Measurements from ENCODE around the gene SHB. TPM values are rescaled to one million over a fixed set of nuclear protein-coding genes. Genes with fewer than 3 reads are reported as not detected.

Gene SHB
- total RNA-seq, 2 experiments from 2014 or later: 1.2 to 1.3 TPM

DNA sequence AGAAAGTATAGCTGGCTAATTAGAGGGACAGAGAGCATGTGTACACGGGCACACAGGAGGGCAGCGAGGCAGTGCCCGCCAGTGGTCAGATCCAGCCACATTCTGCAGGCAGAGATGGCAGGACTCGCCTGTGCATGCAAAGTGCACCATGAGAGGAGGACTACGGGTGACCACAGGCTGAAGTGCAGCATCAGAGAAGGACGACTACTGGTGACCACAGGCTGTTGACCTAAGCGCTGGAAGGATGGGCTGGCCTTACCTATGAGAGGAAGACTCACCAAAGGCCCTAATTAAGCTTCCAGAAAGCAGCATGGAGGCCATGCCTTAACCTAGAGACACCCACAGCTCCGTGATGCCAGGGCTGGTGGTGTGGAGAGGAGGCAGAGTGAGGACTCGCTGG lies 110.9 kb downstream of the SHB start:
- Mint-ChIP-seq H3K4me1 (peaks cover 20% of the 10 kb centered on the region), H3K27ac (no peak overlapping the region), H3K36me3 (ENCODE audit: low read depth) (peaks cover 2% of the 10 kb centered on the region), H3K9me3 (ENCODE audit: low read depth) (no peaks in the 10 kb centered on the region), H3K4me3 (no peak overlapping the region), H3K27me3 (no peaks in the 10 kb centered on the region)
- DNase-seq (no peak), ATAC-seq (no peak)
- ChIA-PET POLR2A (no interaction called here), CTCF (no interaction called here)
- intact Hi-C loops (cut with DNase I, micrococcal nuclease): no loop called here

DNA sequence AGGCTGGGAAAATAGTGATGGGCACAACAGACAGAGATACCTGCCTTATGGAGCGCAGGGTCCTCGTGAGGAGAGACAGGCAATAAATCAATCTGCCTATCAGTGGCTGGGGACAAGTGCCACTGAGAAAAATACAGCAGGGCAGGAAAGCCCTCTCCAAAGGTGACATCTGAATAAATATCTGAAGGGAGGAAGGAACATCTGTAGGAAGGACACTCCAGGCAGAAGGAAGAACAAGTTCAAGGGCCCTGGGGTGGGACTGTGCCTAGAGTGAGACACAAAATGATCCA lies 111.4 kb downstream of the SHB start:
- no peak for DNase-seq
- Mint-ChIP-seq H3K27me3 (no peaks in the 10 kb centered on the region), H3K4me1 (peaks cover 25% of the 10 kb centered on the region), H3K4me3 (no peak overlapping the region), H3K27ac (no peak overlapping the region), H3K9me3 (ENCODE audit: low read depth) (no peaks in the 10 kb centered on the region), H3K36me3 (ENCODE audit: low read depth) (peaks cover 2% of the 10 kb centered on the region)
- ATAC-seq: no peak
- intact Hi-C loops (cut with DNase I, micrococcal nuclease): no loop called here
- ChIA-PET POLR2A (no interaction called here), CTCF (no interaction called here)

DNA sequence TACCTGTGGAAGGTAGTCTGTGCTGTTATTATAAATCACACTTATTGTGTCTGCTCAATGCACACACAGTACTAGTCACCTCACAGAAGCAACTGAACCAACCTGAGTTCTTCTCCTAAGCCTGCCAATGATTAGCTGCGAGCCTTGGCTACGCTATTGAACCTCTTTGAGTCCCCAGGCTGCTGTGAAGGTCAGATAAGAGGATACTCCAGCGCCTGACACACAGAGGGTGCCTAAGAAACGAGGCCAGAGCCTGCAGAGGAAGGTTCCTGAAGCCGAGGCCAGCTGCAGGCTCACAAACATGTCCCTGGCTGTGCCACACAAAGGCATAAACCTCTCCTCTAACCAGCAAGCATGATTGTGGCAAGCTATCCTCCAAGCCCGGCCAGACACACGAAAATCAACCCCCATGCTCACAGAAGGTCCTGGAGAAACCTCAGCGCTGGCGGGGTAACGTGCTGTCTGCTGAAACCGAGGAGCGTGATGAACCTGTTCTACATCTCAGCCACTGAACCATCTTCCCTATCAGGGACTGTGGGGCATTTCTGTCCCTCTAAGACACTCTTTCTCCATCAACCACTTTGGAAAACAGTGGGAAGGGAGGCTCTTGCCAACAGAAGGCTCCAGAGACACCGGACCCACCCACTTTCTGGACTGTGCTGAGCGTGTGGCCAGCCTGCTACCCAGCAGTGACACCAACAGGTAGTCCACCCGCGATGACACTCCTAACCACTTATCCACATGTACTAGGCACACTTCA lies 111.9 kb downstream of the SHB start:
- ATAC-seq (no peak), DNase-seq (no peak)
- POLR2A ChIA-PET: no interaction called here
- intact Hi-C loops (cut with DNase I, micrococcal nuclease): no loop called here
- Mint-ChIP-seq H3K27ac (no peak overlapping the region), H3K36me3 (ENCODE audit: low read depth) (peaks cover 2% of the 10 kb centered on the region), H3K4me3 (no peak overlapping the region), H3K9me3 (ENCODE audit: low read depth) (no peaks in the 10 kb centered on the region), H3K4me1 (peaks cover 31% of the 10 kb centered on the region), H3K27me3 (no peaks in the 10 kb centered on the region)
- CTCF ChIA-PET: no interaction called here

DNA sequence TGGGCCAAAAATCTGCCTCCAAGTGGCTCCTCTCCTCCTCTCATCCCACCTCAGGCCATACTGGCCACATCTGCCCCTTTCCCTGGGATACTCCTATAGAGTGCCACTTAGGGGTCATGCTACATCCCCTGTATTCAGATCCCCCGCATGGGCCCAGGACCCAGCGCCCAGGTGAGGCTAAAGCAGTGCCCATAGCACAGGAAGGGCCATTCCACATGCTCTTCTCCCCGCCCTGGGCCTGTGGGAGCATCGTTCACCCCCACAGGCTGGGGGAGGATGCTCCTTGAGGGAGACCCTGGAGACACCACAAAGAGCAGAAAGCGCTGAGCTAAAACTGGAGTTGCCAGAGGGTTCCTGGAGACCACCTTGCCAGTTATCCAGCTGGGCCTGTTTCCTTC lies 112.6 kb downstream of the SHB start:
- intact Hi-C loops (cut with DNase I, micrococcal nuclease): no loop called here
- no peak for DNase-seq
- peaks cover 2% of the 10 kb centered on the region for H3K36me3 Mint-ChIP-seq (ENCODE audit: low read depth)
- ChIA-PET POLR2A (no interaction called here), CTCF (interaction anchor here (1.0 kb wide), 1 partner anchor 43 kb away, joined by 3 read pairs; no protein-coding TSS in a partner anchor)
- ATAC-seq: no peak
- H3K27me3 Mint-ChIP-seq: no peaks in the 10 kb centered on the region
- H3K9me3 Mint-ChIP-seq (ENCODE audit: low read depth): no peaks in the 10 kb centered on the region
- no peak overlapping the region for H3K4me3 Mint-ChIP-seq
- no peak overlapping the region for H3K27ac Mint-ChIP-seq
- H3K4me1 Mint-ChIP-seq: peaks cover 31% of the 10 kb centered on the region

DNA sequence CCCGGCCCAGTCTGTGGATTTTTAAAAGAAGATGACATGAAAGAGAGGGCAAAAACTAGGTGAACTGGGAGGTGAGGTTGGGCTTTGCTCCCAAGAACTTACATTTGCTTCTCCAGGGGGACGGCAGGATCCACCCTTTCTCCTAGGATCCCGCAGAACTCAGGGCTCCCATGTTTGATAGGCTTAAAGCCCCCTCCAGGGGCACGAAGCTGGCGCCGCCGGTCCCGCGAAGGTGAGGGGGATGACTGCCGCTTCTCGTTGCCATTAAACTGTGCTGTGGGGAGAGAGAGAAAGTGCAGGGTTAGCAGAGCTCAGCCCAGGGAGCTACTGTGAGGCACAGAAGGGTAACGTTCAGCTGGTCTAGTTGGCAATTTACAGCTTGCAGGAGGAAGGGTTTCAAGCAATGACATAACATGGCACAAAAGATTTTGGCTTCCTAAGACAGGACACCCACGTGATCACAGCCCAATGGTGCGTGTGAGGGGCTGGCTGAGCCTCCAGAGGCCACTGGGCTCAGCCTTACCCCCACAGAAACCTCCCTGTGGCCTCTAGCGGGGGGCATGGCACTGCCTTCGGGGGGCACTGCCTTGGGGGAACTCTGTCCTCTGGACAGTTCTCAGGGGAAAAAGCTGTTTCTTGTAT lies 113.1 kb downstream of the SHB start:
- no peak overlapping the region for H3K4me3 Mint-ChIP-seq
- ChIA-PET POLR2A (no interaction called here), CTCF (interaction anchor here (1.0 kb wide), 1 partner anchor 42 kb away, joined by 3 read pairs; no protein-coding TSS in a partner anchor)
- ATAC-seq (no peak), DNase-seq (no peak)
- intact Hi-C loops (cut with DNase I, micrococcal nuclease): loop anchor here in 1 of 2 experiments (2.0 kb wide), 1 partner anchor 53 kb away; no protein-coding TSS in a partner anchor
- peaks cover 2% of the 10 kb centered on the region for H3K36me3 Mint-ChIP-seq (ENCODE audit: low read depth)
- no peaks in the 10 kb centered on the region for H3K9me3 Mint-ChIP-seq (ENCODE audit: low read depth)
- no peak overlapping the region for H3K27ac Mint-ChIP-seq
- H3K27me3 Mint-ChIP-seq: no peaks in the 10 kb centered on the region
- H3K4me1 Mint-ChIP-seq: peaks cover 31% of the 10 kb centered on the region

DNA sequence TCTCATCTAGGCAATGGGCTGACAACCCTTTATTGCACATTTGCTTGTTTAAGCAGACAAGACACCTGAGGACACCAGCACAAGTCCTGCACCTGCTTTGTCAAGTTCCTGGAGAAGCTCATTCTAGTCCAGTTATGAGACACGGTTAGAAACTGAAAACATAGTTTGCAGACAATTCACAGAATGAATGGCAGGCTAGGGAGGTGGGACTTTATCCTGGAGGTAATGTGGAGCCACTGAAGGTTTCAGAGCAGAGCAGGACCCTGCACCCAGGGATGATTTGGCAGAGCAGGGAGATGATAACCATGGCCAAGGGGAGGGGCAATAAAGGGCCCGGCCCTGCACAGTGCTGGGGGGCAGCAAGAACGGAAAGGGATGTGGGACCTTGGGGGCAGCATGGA lies 114.4 kb downstream of the SHB start:
- ChIA-PET CTCF (interaction anchor here (0.6 kb wide), 1 partner anchor 422 kb away, joined by 3 read pairs; no protein-coding TSS in a partner anchor), POLR2A (no interaction called here)
- DNase-seq (peak; percentile 29), ATAC-seq (peak; percentile 57)
- peak overlapping the region; percentile 73 for H3K27ac Mint-ChIP-seq
- peaks cover 31% of the 10 kb centered on the region for H3K4me1 Mint-ChIP-seq
- H3K4me3 Mint-ChIP-seq: no peak overlapping the region
- H3K9me3 Mint-ChIP-seq (ENCODE audit: low read depth): no peaks in the 10 kb centered on the region
- intact Hi-C loops (cut with DNase I, micrococcal nuclease): loop anchor here in 1 of 2 experiments (1.0 to 5.0 kb wide), 3 partner anchors 38 to 115 kb away; partner anchors contain the start of gene SHB
- H3K36me3 Mint-ChIP-seq (ENCODE audit: low read depth): peaks cover 2% of the 10 kb centered on the region
- no peaks in the 10 kb centered on the region for H3K27me3 Mint-ChIP-seq

DNA sequence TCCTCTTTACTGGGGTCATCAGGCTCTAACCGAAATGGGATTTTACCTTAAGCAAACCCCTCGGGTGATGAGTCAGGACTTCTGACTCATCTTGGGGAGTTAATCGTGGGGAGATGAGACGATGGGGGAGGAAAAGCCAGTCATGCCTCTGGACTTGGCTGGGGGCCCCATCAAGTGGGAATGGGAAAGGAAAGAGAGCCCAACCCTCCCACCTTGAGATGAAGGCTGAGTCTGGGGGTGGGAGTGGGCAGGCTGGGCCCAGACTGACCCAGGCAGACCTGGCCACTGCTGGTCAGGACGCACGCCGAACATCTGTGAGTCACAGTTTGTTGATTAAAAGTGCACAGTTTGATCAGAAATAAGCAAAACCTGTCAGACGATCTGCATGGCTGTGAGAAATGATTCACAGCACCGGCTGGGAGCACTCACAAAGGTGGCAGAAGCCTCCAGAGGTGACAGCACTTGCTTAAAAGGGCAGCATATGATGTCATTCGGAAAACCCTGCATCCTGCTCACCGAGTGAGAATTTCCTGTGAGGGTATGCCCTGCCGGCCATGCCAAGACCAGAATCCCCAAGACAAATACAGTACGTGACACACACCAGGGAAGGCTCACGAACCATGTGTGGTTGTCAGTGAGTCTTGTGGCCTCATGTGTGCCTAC lies 115.1 kb downstream of the SHB start:
- POLR2A ChIA-PET: no interaction called here
- intact Hi-C loops (cut with DNase I, micrococcal nuclease): loop anchor here in 1 of 2 experiments (1.0 to 5.0 kb wide), 4 partner anchors 21 to 115 kb away; partner anchors contain the start of gene SHB
- H3K27ac Mint-ChIP-seq: peak overlapping the region; percentile 70
- no peaks in the 10 kb centered on the region for H3K27me3 Mint-ChIP-seq
- peaks cover 31% of the 10 kb centered on the region for H3K4me1 Mint-ChIP-seq
- H3K4me3 Mint-ChIP-seq: peak overlapping the region; percentile 1
- H3K9me3 Mint-ChIP-seq (ENCODE audit: low read depth): no peaks in the 10 kb centered on the region
- CTCF ChIA-PET: no interaction called here
- peak; percentile 84 for ATAC-seq
- peak; percentile 76 for DNase-seq
- H3K36me3 Mint-ChIP-seq (ENCODE audit: low read depth): peaks cover 2% of the 10 kb centered on the region

DNA sequence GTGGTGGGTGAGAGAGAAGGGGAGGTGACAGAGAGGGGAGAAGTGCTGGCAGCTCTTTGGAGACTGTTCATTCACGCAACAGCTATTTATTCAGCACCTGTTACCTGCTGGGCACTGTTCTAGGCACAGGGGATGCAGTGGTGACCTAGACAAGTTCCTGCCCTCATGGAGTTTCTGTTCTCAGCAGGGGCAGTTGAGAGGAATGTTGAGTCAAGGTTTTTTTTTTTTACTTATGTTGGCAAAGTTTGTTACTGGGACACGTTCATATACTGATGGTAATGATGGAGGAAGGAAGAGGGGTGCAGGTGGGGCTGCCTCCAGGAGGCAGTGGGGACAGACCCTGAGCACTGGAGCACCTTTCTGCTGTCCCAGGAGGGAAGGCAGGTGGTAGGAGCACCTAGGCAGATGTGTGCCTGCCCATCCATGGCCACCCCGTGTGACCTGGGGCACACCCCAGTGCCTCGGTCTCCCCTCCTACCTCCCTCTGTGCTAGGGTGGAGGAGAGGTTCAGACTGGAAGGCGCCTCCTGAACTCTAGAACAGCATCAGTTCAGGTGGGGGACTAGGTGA lies 115.7 kb downstream of the SHB start:
- H3K36me3 Mint-ChIP-seq (ENCODE audit: low read depth): peaks cover 2% of the 10 kb centered on the region
- H3K27ac Mint-ChIP-seq: peak overlapping the region; percentile 70
- ATAC-seq: no peak
- ChIA-PET CTCF (no interaction called here), POLR2A (interaction anchor here (0.7 kb wide), 1 partner anchor 39 kb away, joined by 4 read pairs; no protein-coding TSS in a partner anchor)
- H3K27me3 Mint-ChIP-seq: no peaks in the 10 kb centered on the region
- no peak for DNase-seq
- no peak overlapping the region for H3K4me3 Mint-ChIP-seq
- H3K9me3 Mint-ChIP-seq (ENCODE audit: low read depth): no peaks in the 10 kb centered on the region
- peaks cover 31% of the 10 kb centered on the region for H3K4me1 Mint-ChIP-seq
- intact Hi-C loops (cut with DNase I, micrococcal nuclease): loop anchor here in 1 of 2 experiments (2.0 to 5.0 kb wide), 2 partner anchors 20 to 39 kb away; no protein-coding TSS in a partner anchor

DNA sequence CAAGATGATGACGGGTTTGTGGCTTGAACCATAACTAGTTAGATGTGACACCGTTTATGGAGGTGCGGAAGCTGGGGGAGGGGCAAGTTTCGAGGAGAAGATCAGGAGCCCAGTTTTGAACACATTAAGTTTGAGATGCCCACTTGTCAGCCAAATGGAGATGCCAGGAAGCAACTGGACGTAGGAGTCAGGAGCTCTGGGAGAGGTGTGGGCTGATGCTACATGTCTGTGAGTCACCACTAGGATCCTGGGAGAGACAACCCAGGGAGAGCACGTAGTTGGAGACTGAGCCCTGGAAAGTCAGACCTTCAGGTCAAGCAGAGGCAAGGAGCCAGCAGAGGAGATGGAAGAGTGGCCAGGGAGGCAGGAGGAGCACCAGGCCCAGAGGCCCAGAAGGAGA lies 116.3 kb downstream of the SHB start:
- no peaks in the 10 kb centered on the region for H3K9me3 Mint-ChIP-seq (ENCODE audit: low read depth)
- POLR2A ChIA-PET: interaction anchor here (0.7 kb wide), 1 partner anchor 40 kb away, joined by 4 read pairs; no protein-coding TSS in a partner anchor
- peak overlapping the region; percentile 70 for H3K27ac Mint-ChIP-seq
- H3K4me3 Mint-ChIP-seq: no peak overlapping the region
- peaks cover 31% of the 10 kb centered on the region for H3K4me1 Mint-ChIP-seq
- DNase-seq (no peak), ATAC-seq (no peak)
- peaks cover 2% of the 10 kb centered on the region for H3K36me3 Mint-ChIP-seq (ENCODE audit: low read depth)
- intact Hi-C loops (cut with DNase I, micrococcal nuclease): loop anchor here in 1 of 2 experiments (2.0 to 5.0 kb wide), 2 partner anchors 20 to 40 kb away; no protein-coding TSS in a partner anchor
- CTCF ChIA-PET: no interaction called here
- H3K27me3 Mint-ChIP-seq: no peaks in the 10 kb centered on the region

DNA sequence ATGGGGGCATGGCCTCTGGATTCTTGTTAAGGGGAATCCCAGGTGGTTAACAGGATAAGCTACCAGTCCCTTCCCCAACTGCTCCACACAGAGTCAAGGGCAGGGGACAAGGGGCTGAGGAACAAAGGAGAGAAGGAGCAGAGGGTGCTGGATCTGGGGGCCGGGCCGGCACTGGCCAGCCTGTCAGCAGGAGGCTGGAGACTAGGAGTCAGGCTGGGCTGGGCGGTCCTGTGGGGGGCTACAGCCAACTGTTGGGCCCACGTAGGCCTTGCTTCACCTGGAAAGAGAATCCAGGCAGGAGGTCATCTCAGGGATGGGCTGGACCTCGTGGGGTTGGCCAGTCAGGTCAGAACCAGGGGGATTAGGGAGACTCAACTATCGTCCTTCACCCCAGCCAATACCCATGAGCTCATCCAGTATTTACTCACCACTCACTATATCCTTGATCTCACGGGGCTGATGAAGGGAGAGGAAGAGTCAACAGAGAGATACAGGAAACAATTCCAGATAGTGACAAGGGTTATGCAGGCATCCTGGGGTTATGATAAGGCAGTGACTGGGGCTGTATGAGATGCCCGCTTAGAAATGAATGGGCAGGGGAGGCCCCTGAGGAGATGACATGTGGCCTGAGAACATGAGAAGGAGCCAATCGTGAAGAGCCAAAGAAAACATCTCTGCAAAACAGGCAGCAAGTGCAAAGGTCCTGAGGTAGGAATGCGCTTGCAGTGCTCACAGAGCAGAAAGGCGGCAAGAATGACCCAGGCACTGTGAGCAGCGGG lies 117.2 kb downstream of the SHB start:
- no peaks in the 10 kb centered on the region for H3K27me3 Mint-ChIP-seq
- peaks cover 31% of the 10 kb centered on the region for H3K4me1 Mint-ChIP-seq
- H3K27ac Mint-ChIP-seq: no peak overlapping the region
- intact Hi-C loops (cut with DNase I, micrococcal nuclease): loop anchor here in 1 of 2 experiments (2.0 to 5.0 kb wide), 2 partner anchors 19 to 40 kb away; no protein-coding TSS in a partner anchor
- no peak for ATAC-seq
- DNase-seq: no peak
- CTCF ChIA-PET: no interaction called here
- peaks cover 2% of the 10 kb centered on the region for H3K36me3 Mint-ChIP-seq (ENCODE audit: low read depth)
- no peak overlapping the region for H3K4me3 Mint-ChIP-seq
- H3K9me3 Mint-ChIP-seq (ENCODE audit: low read depth): no peaks in the 10 kb centered on the region
- POLR2A ChIA-PET: no interaction called here

DNA sequence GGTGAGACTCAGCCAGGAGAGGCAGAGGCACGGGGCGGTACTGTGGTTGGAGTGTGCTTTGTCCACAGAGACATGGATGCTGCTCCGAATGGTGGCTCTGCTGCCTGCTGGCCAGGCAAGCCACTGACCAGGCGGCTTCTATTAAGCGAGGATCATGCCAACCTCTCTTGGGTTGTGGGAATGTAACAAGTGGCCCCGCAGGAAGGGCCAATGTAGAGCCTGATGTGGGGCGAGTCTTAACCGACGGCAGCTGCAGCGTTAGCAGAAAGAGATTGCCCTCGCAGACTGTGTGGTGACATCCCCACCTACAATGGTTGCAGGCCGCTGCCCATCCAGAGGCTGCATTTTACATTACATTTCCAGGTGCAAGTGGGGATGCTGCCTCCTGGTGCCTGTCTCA lies 118.5 kb downstream of the SHB start:
- Mint-ChIP-seq H3K27me3 (no peaks in the 10 kb centered on the region), H3K9me3 (ENCODE audit: low read depth) (no peaks in the 10 kb centered on the region), H3K4me3 (no peak overlapping the region), H3K27ac (no peak overlapping the region), H3K36me3 (ENCODE audit: low read depth) (peaks cover 2% of the 10 kb centered on the region), H3K4me1 (peaks cover 31% of the 10 kb centered on the region)
- no peak for ATAC-seq
- POLR2A ChIA-PET: no interaction called here
- CTCF ChIA-PET: no interaction called here
- intact Hi-C loops (cut with DNase I, micrococcal nuclease): loop anchor here in 1 of 2 experiments (5.0 kb wide), 1 partner anchor 42 kb away; no protein-coding TSS in a partner anchor
- DNase-seq: no peak

Data from activated CD4-positive, alpha-beta T cell treated with anti-CD3 and anti-CD28 coated beads for 36 hours (primary cell).